ENCODE results near the gene MACROD2. TPM values are rescaled to one million over a fixed set of nuclear protein-coding genes. Genes with fewer than 3 reads are reported as not detected.

The MACROD2 gene
- total RNA-seq, 1 experiment from 2014 or later, result 3.7 TPM

DNA sequence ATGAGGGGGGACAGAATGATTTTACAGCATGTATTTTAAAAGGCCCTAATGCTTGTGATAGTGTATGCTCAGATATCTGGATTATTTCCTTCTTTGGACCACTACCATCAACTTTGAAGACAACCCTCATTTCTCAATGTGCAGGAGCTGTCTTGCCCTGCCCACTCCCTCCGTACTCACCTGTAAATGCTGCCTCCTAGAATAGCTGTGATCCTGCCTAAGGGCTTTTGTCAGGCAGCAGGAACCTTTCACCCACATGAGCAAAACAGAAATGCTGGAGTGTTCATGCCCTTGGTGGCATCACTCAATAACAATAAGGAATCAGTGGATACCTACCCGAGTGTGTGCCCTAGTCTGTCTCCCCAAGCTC lies 1065.7 kb downstream of the MACROD2 start:
- Histone ChIP-seq H3K79me2 (ENCODE audit: insufficient read depth, low read length) (no peaks in the 10 kb centered on the region), H3K9ac (ENCODE audit: low read length) (no peak overlapping the region), H3K27ac (ENCODE audit: low read depth, low read length) (no peak overlapping the region), H3K27me3 (ENCODE audit: insufficient read depth, low read length) (no peaks in the 10 kb centered on the region), H3K4me1 (ENCODE audit: control insufficient read depth in 1 of 2, insufficient read depth in 2 of 2, low read length in 2 of 2) (no peaks in the 10 kb centered on the region), H3K4me2 (ENCODE audit: low read length) (no peak overlapping the region), H3K4me3 (replicated peaks in 1 of 2; ENCODE audit: low read depth in 1 of 2, low read length in 2 of 2) (no peak overlapping the region), H4K20me1 (ENCODE audit: insufficient read depth) (no peaks in the 10 kb centered on the region), H2AFZ (ENCODE audit: low read depth, low read length, poor library complexity, severe bottlenecking) (no peak overlapping the region), H3K36me3 (ENCODE audit: control insufficient read depth in 1 of 2, insufficient read depth in 2 of 2, low read length in 2 of 2) (no peaks in the 10 kb centered on the region), H3K9me3 (ENCODE audit: control insufficient read depth in 1 of 2, insufficient read depth in 1 of 2, low read depth in 1 of 2, low read length in 2 of 2) (no peaks in the 10 kb centered on the region), H3K9me2 (ENCODE audit: insufficient read depth) (no peaks in the 10 kb centered on the region)
- intact Hi-C loops (cut with micrococcal nuclease), result no loop called here
- TF ChIP-seq ZFX (IDR thresholded peaks at IDR 0.05) (no peak), EZH2 (IDR thresholded peaks at IDR 0.05) (no peak), SP1 (IDR thresholded peaks at IDR 0.05; ENCODE audit: low read depth) (no peak), EZH2phosphoT487 (IDR thresholded peaks at IDR 0.05; ENCODE audit: borderline replicate concordance) (no peak)
- CTCF ChIA-PET, result no interaction called here
- ATAC-seq (no peak), DNase-seq (ENCODE audit: low read depth, low spot score) (no peak)
- no TSS peak for BruUV-seq (replicated peaks)
- RAD21 ChIA-PET (ENCODE audit: low non-redundant PET in 1 of 2, low total read pairs in 2 of 2, uncharacterized antibody in 2 of 2, unreplicated experiment in 2 of 2), result no interaction called here
- POLR2A ChIA-PET, result no interaction called here

DNA sequence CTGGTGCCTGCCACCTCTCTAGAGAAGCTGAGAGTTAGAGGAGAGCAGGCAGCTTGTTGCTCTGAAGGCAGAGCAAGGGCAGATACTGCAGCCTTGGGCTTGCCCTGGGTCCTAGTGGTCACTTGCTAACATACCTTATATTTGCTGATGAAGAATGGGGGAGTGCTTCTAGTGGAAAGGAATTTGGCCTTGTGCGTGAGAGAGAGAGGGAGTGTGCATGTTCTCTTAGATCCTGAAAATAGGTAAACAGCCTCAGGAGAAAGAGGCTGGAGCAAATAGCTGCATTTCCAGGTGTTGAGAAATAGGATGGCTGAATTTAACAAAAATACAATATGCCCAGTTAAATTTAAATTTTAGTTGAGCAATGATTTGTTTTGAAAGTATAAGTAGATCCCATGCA lies 1066.6 kb downstream of the MACROD2 start:
- Histone ChIP-seq H3K27ac (ENCODE audit: low read depth, low read length) (no peak overlapping the region), H3K36me3 (ENCODE audit: control insufficient read depth in 1 of 2, insufficient read depth in 2 of 2, low read length in 2 of 2) (no peaks in the 10 kb centered on the region), H2AFZ (ENCODE audit: low read depth, low read length, poor library complexity, severe bottlenecking) (no peak overlapping the region), H4K20me1 (ENCODE audit: insufficient read depth) (no peaks in the 10 kb centered on the region), H3K9me3 (ENCODE audit: control insufficient read depth in 1 of 2, insufficient read depth in 1 of 2, low read depth in 1 of 2, low read length in 2 of 2) (no peaks in the 10 kb centered on the region), H3K9me2 (ENCODE audit: insufficient read depth) (no peaks in the 10 kb centered on the region), H3K79me2 (ENCODE audit: insufficient read depth, low read length) (no peaks in the 10 kb centered on the region), H3K9ac (ENCODE audit: low read length) (no peak overlapping the region), H3K4me3 (replicated peaks in 1 of 2; ENCODE audit: low read depth in 1 of 2, low read length in 2 of 2) (no peak overlapping the region), H3K4me1 (ENCODE audit: control insufficient read depth in 1 of 2, insufficient read depth in 2 of 2, low read length in 2 of 2) (no peaks in the 10 kb centered on the region), H3K4me2 (ENCODE audit: low read length) (no peak overlapping the region), H3K27me3 (ENCODE audit: insufficient read depth, low read length) (no peaks in the 10 kb centered on the region)
- BruUV-seq (replicated peaks), result no TSS peak
- RAD21 ChIA-PET (ENCODE audit: low non-redundant PET in 1 of 2, low total read pairs in 2 of 2, uncharacterized antibody in 2 of 2, unreplicated experiment in 2 of 2), result no interaction called here
- no peak for ATAC-seq
- no peak for DNase-seq (ENCODE audit: low read depth, low spot score)
- TF ChIP-seq SRF (IDR thresholded peaks at IDR 0.05; ENCODE audit: low read depth) (no peak), TCF7L2 (IDR thresholded peaks at IDR 0.05; ENCODE audit: borderline replicate concordance, extremely low read depth, insufficient read depth, insufficient read length) (no peak), JUND (IDR thresholded peaks at IDR 0.05) (no peak), EGR1 (IDR thresholded peaks at IDR 0.05; ENCODE audit: low read depth) (no peak), FOSL1 (IDR thresholded peaks at IDR 0.05; ENCODE audit: low read depth) (no peak)
- POLR2A ChIA-PET, result no interaction called here
- CTCF ChIA-PET, result no interaction called here
- intact Hi-C loops (cut with micrococcal nuclease), result no loop called here

Measured in HCT116 (cell line).